GM12878 (cell line): ENCODE results near the gene DDX27. TPM values are rescaled to one million over a fixed set of nuclear protein-coding genes. Genes with fewer than 3 reads are reported as not detected.

Experiments used
- ATAC-seq: fragments of 200-7000 bp; cut with Tn5 transposase; 3 replicates; pipeline ENCODE4 v1.9.1; 2020; ENCODE audit warnings: mild to moderate bottlenecking, moderate library complexity
- BruUV-seq: library from RNA; stranded (reverse); fragments of 400-500 nt; replicated peaks from 2 replicates; lab custom pipeline; 2021; lab: Mats Ljungman, UMichigan
- CTCF ChIA-PET: fragments of 300-600 bp; sonication (Branson Sonifier 250); formaldehyde crosslinking; extraction: SDS; loops from one replicate; lab custom pipeline; 2021; ENCODE audit warnings: inconsistent platforms; lab: Yijun Ruan, JAX
- POLR2A ChIA-PET: fragments of 350-600 bp; formaldehyde crosslinking; extraction: SDS; loops from one replicate; lab custom pipeline; 2021; ENCODE audit warnings: inconsistent platforms; lab: Charles Lee
- RAD21 ChIA-PET: fragments of 300-600 bp; sonication (Branson Sonifier 250); formaldehyde crosslinking; loops from one replicate; lab custom pipeline; 2023; ENCODE audit warnings: antibody characterized with exemption; ENCODE audit not compliant: unreplicated experiment; lab: Charles Lee
- SMC1A ChIA-PET: fragments of 300-600 bp; sonication (Branson Sonifier 250); formaldehyde crosslinking; loops from one replicate; lab custom pipeline; 2023; ENCODE audit not compliant: unreplicated experiment, uncharacterized antibody; lab: Charles Lee
- DNase-seq: peaks from one replicate; pipeline ENCODE4 v3.0.0-alpha.2; 2011; ENCODE audit warnings: low read depth, low spot score
- FAIRE-seq: peaks from 3 replicates; lab custom pipeline; 2011; peaks lifted over from hg19 to GRCh38; lab: Jason Lieb, UNC
- H2AFZ ChIP-seq: 2 replicates; pipeline ENCODE4 v1.6.0; 2011; ENCODE audit warnings: low read depth, low read length, control low read depth; ENCODE audit not compliant: control insufficient read depth
- H3K27ac ChIP-seq: 2 replicates; pipeline ENCODE4 v1.5.1; 2011; ENCODE audit warnings: control low read depth; ENCODE audit not compliant: control insufficient read depth, insufficient read depth
- H3K27me3 ChIP-seq, 2 experiments: replicated peaks in 1 of 2; 2 replicates each; pipeline versions ENCODE4 v1.6.0 to v1.6.1; 2011; ENCODE audit warnings: low read length in 1 of 2; ENCODE audit not compliant: control insufficient read depth in 2 of 2, insufficient read depth in 2 of 2
- H3K36me3 ChIP-seq, 2 experiments: 2 replicates each; pipeline ENCODE4 v1.5.1; 2011; ENCODE audit warnings: low read length in 1 of 2; ENCODE audit not compliant: control insufficient read depth in 2 of 2, insufficient read depth in 2 of 2
- H3K4me1 ChIP-seq: 2 replicates; pipeline ENCODE4 v1.6.1; 2011; ENCODE audit warnings: mild to moderate bottlenecking, low read length, moderate library complexity, mixed read lengths; ENCODE audit not compliant: control insufficient read depth, insufficient read depth
- H3K4me2 ChIP-seq: 2 replicates; pipeline ENCODE4 v1.6.0; 2011; ENCODE audit warnings: control low read depth; ENCODE audit not compliant: control insufficient read depth, insufficient read depth
- H3K4me3 ChIP-seq: fragments of 200-600 bp; sonication (generic); 2 replicates; pipeline ENCODE4 v1.5.1; 2016
- H3K79me2 ChIP-seq: 2 replicates; pipeline ENCODE4 v1.6.0; 2011; ENCODE audit warnings: low read length; ENCODE audit not compliant: control insufficient read depth, insufficient read depth
- H3K9ac ChIP-seq: 2 replicates; pipeline ENCODE4 v1.8.0; 2011; ENCODE audit warnings: low read length, control low read depth, mixed read lengths; ENCODE audit not compliant: control insufficient read depth, insufficient read depth
- H3K9me3 ChIP-seq: replicated peaks from 3 replicates; pipeline ENCODE4 v1.5.1; 2011; ENCODE audit warnings: mild to moderate bottlenecking, low read length; ENCODE audit not compliant: control insufficient read depth, insufficient read depth
- H4K20me1 ChIP-seq: 2 replicates; pipeline ENCODE4 v1.6.0; 2011; ENCODE audit not compliant: control insufficient read depth, insufficient read depth
- GABPA ChIP-seq: IDR thresholded peaks from 2 replicates; pipeline ENCODE4 v1.6.1; 2014; ENCODE audit warnings: antibody characterized with exemption, low read depth, mild to moderate bottlenecking, inconsistent platforms
- POLR2AphosphoS5 ChIP-seq: IDR thresholded peaks from 2 replicates; pipeline ENCODE4 v1.6.1; 2011; ENCODE audit warnings: mild to moderate bottlenecking, low read length, inconsistent platforms
- SRF ChIP-seq, 2 experiments: IDR thresholded peaks; 2 replicates each; pipeline ENCODE4 v1.6.1; 2011; ENCODE audit warnings: low read depth in 2 of 2, low read length in 2 of 2, mild to moderate bottlenecking in 1 of 2, moderate library complexity in 1 of 2
- WGBS: methylation state at CpG from one replicate; pipeline ENCODE4 v1.1.6; 2016; ENCODE audit warnings: low lambda C conversion rate; ENCODE audit not compliant: insufficient replicate concordance, insufficient coverage; ENCODE audit errors: missing lambda C conversion rate; 5-methylcytosine and 5-hydroxymethylcytosine counted together
- in situ Hi-C: fragments of 300-500 bp; cut with MboI; formaldehyde crosslinking; loops from 9 replicates; pipeline ENCODE4 v1.14.3; 2018; ENCODE audit warnings: mixed read lengths
- intact Hi-C: fragments of 100-400 bp; cut with micrococcal nuclease; formaldehyde crosslinking; loops from one replicate; pipeline ENCODE4 v1.14.2; 2022; ENCODE audit not compliant: unreplicated experiment
- polyA plus RNA-seq, 11 experiments: library from polyadenylated mRNA; depleted of rRNA in 4 of 11; unstranded in 6 of 11; stranded (reverse) in 5 of 11; fragments of >200 nt; fragmentation: Nextera tagmentation in 4 of 11; fragmentation: Illumina TruSeq in 1 of 11; extraction: Ambion mirVana in 4 of 11; extraction: Trizol in 1 of 11; gene quantifications; 1 replicate in 1 of 11; 2 replicates in 10 of 11; pipeline versions ENCODE4 v1.2.1 to v1.2.3, GENCODE V29; 2011 to 2016; ENCODE audit warnings: inconsistent platforms in 2 of 11, missing spikeins in 2 of 11, low read depth in 1 of 11
- total RNA-seq, 4 experiments: library from RNA; depleted of rRNA in 3 of 4; stranded (reverse); fragments of >200 nt in 3 of 4; fragmentation: Illumina TruSeq in 1 of 4; extraction: Trizol in 1 of 4; gene quantifications; 2 replicates each; pipeline versions ENCODE4 v1.2.1 to v1.2.3, GENCODE V29; 2013 to 2021
- TF ChIP-seq, protein P1 (sequence below): IDR thresholded peaks from 2 replicates; pipeline ENCODE4 v1.6.1; 2012; ENCODE audit warnings: low read length, inconsistent platforms

Gene DDX27
- total and polyA plus RNA-seq, 10 of the 15 experiments (the other 5 are each of a cell fraction or from before 2014, with no cell fraction given) = 19.8 to 78.8 (median 54.9) TPM

DNA sequence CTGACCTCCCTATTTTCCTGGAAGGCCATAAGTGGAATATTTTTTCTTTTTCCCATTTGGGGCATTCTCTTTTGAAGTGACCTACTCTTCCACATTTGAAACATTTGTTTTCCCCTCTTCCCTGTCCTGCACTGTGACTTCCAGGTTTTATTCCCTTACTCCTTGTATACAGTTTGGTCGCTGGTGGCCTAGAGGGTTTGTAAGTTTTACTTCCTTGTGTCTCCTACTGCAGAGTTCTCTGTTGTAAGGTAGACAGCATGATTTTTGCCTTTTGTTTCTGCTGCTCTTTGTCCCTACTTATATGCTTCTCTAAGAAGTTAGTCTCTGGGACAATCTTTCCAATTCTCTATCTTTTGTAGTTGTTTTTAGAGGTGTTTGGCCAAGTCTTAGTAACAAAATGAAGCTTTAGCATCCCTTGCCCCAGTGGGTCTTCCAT is 66.0 kb downstream of the DDX27 start:
- no peaks in the 10 kb centered on the region for H3K27me3 ChIP-seq
- FAIRE-seq (no peak), DNase-seq (no peak), ATAC-seq (no peak)
- peaks cover 50 to 80% of the 10 kb centered on the region in 2 experiments for H3K36me3 ChIP-seq
- no peak overlapping the region for H3K27ac ChIP-seq
- TF ChIP-seq, protein P1, sequence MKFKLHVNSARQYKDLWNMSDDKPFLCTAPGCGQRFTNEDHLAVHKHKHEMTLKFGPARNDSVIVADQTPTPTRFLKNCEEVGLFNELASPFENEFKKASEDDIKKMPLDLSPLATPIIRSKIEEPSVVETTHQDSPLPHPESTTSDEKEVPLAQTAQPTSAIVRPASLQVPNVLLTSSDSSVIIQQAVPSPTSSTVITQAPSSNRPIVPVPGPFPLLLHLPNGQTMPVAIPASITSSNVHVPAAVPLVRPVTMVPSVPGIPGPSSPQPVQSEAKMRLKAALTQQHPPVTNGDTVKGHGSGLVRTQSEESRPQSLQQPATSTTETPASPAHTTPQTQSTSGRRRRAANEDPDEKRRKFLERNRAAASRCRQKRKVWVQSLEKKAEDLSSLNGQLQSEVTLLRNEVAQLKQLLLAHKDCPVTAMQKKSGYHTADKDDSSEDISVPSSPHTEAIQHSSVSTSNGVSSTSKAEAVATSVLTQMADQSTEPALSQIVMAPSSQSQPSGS = 0 out of 2 replicates have a peak, but pooled peaks have one; percentile 3
- TF ChIP-seq SRF (IDR thresholded peaks at IDR 0.05; ENCODE audit: low read depth in 2 of 2, low read length in 2 of 2) (no peak), POLR2AphosphoS5 (peak; percentile 20; the same call in 1 of the 2 replicates), GABPA (no peak)
- intact Hi-C loops = no loop called here
- SMC1A ChIA-PET = interaction anchor here (1.3 kb wide), 1 partner anchor 10 kb away, joined by 8 read pairs; no protein-coding TSS in a partner anchor
- RAD21 ChIA-PET = no interaction called here
- peaks cover 83% of the 10 kb centered on the region for H3K79me2 ChIP-seq
- peaks cover 34% of the 10 kb centered on the region for H4K20me1 ChIP-seq
- peaks cover 12% of the 10 kb centered on the region for H3K4me1 ChIP-seq
- CTCF ChIA-PET = interaction anchor here (3.0 kb wide), 1 partner anchor 39 kb away, joined by 8 read pairs; no protein-coding TSS in a partner anchor
- 0% methylated on average over 1 of the region's 1 CpG for WGBS
- peak overlapping the region; percentile 79 for H3K4me2 ChIP-seq
- peaks cover 41% of the 10 kb centered on the region for H3K9me3 ChIP-seq
- BruUV-seq = no TSS peak
- in situ Hi-C loops = no loop called here
- POLR2A ChIA-PET = interaction anchor here (0.9 kb wide), 1 partner anchor 51 kb away, joined by 3 read pairs; no protein-coding TSS in a partner anchor
- peak overlapping the region; percentile 95 for H3K4me3 ChIP-seq
- no peak overlapping the region for H2AFZ ChIP-seq
- H3K9ac ChIP-seq = no peak overlapping the region
